Epithelial cell of esophagus (primary cell): ENCODE data around the gene SQOR.

Experiments
- DNase-seq: peaks from one replicate; pipeline ENCODE4 v3.0.0; 2010; ENCODE audit warnings: low read depth
- H3K4me3 ChIP-seq: 2 replicates; pipeline ENCODE4 v1.5.1; 2011; ENCODE audit warnings: mild to moderate bottlenecking, low read length, control low read depth
- TF ChIP-seq, protein P1 (sequence below): IDR thresholded peaks from 2 replicates; pipeline ENCODE4 v1.5.1; 2011; ENCODE audit warnings: low read depth, mild to moderate bottlenecking, low read length, control low read depth, inconsistent platforms; ENCODE audit not compliant: insufficient read depth; ENCODE audit errors: missing control alignments

Gene SQOR

DNA sequence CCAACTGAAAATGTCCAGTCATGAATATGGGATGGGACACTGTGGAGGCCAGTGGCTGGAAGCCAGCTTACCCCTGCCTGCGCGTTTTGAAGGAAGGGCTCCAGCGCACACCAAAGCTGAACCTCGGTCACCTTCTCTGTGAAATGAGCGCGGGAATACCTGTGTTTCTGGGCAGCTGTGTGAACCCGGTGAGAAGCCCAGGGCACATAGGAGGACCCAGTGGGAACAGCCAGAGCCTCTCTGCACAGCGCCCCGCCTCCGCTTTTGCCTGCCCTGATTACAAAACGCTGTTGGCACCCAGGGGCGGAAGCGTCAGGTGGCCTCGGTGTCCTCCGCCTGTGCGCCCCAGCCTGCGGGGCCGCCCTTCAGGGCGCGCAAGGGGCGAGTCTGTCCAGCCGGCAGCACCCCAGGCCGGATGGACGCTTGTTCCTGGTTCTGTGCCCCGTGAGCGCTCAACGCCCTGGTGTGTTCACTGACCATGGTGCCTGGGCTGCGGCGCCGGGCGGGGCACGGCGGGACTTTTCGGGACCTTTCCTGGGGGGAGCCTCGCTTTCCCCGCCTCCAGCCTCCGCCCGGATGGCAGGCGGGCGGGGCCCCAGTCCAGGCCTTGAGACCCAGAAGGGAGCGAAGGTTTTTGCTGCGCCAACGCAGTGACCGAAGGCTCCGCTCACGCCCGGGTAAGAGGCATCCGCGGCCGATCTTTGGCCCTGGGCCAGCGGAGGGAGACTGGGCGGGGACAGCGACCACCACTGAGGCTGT, at the start of gene SQOR:
Gene SQOR (plus strand): TSS at position 598 of the 759 bp plus-strand sequence. CDS start 23,895 bp downstream, outside the sequence.
- H3K4me3 ChIP-seq = peak within 1 kb of the TSS; percentile 86
- TF ChIP-seq, protein P1, sequence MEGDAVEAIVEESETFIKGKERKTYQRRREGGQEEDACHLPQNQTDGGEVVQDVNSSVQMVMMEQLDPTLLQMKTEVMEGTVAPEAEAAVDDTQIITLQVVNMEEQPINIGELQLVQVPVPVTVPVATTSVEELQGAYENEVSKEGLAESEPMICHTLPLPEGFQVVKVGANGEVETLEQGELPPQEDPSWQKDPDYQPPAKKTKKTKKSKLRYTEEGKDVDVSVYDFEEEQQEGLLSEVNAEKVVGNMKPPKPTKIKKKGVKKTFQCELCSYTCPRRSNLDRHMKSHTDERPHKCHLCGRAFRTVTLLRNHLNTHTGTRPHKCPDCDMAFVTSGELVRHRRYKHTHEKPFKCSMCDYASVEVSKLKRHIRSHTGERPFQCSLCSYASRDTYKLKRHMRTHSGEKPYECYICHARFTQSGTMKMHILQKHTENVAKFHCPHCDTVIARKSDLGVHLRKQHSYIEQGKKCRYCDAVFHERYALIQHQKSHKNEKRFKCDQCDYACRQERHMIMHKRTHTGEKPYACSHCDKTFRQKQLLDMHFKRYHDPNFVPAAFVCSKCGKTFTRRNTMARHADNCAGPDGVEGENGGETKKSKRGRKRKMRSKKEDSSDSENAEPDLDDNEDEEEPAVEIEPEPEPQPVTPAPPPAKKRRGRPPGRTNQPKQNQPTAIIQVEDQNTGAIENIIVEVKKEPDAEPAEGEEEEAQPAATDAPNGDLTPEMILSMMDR = no peak
- DNase-seq = peak; percentile 85

DNA sequence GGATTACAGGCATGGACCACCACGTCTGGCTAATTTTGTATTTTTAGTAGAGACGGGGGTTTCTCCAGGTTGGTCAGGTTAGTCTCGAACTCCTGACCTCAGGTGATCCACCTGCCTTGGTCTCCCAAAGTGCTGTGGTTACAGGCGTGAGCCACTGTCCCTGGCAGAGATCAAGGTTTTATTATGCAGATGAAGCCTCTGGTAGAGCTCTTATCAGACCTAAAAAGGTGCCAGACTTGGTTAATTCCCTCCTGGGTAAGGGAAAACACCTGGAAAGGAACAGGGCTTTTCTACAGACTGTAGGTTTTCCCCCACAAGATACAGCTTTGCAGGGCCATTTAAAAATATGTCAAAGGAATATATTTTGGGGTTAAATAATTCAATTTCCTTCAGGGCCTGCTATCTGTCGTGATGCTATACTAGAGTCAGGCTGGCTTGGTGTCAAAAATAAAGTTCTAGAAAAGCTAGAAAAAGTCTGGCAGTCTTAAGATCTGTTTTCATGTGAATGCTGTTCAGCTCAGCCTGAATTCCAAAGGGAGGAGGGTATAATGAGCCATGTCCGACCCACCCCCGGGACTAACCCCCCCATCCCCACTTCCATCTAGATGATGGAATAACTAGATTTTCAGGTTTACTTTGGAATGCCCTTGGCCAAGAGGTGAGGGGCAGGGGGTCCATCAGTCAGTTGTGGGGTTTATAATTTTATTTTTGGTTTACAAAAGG, 49.6 kb upstream of the SQOR start:
- TF ChIP-seq, protein P1 = no peak
- DNase-seq = no peak
- H3K4me3 ChIP-seq = no peak overlapping the region

DNA sequence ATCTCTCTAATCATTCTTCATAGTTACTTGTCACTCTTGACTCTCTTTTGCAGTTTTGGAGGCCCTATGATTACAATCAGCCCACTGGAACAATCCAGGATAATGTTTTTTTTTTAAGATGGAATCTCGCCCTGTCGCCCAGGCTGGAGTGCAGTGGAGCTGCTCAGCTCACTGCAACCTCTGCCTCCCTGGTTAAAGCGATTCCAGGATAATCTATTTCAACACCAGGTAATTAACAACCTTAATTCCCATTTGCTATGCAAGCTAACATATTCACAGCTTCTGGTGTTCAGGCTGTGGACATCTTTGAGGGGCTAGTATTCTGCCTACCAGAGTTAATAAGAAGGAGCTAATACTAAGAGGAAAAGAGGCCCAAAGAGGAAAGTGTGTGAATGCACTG, 48.7 kb upstream of the SQOR start:
- TF ChIP-seq, protein P1 = no peak
- H3K4me3 ChIP-seq = peak overlapping the region; percentile 94
- no peak for DNase-seq

DNA sequence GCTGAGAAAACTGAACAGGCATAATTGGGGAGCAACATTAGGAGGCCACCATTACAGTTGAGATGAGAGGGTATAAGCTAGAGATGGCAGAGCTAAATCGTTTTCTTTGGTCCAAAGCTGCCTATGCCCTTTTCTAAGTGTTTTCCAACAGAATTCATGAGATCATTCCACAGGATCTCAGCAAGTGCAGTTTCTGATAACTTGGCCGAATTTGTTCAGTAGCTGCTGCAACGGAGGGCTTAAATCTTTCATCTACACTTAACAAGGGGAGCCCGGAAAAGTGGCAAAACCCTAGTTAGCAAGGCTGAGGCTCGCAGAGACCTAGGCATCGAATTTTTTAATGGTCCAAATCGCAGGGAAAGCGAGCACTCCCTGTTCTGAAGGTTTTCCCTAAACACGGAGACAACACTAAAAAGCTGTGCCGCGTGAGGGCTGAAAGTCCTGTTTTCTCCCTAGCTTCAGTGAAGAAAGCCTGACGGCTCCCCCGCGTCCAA, 48.2 kb upstream of the SQOR start:
- DNase-seq = no peak
- TF ChIP-seq, protein P1 = no peak
- peak overlapping the region; percentile 94 for H3K4me3 ChIP-seq

DNA sequence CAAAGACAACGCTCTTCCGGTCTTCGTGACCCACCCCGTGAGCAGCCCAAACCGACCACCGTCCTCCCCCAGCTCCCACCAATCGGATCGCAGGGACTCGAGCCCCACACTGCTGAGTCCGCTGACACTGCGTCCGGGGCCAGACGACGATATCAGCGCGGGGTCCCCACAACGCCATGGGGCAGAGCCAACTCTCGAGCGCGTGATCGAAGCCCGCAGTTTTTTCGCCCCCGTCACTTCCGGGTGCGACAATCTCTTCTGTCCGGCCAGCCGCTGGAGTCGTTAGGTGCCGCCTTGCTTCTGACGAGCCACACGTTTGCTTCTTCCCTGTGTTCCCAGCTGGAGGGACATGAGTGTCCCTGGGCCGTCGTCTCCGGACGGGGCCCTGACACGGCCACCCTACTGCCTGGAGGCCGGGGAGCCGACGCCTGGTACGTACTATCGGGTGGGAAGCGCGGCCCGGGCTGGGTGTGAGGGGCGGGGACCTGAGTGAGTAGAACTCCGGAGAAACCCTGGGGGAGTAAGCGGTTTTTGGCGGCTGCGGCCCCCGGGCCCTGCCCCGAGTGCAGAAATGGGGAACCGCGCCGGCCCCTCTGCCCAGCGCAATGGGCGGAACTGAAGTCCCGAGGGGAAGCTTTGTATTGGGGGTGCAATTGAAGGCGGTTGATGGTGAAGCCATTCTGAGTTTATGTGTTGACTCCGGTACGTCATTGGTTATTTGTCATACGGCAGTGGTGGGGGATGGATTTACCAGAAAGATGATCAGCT, 47.5 kb upstream of the SQOR start, which contains the start of gene BLOC1S6:
Gene BLOC1S6 (plus strand): TSS at position 285 of the 768 bp plus-strand sequence. CDS start 65 bp downstream, at position 350.
- TF ChIP-seq, protein P1 = no peak
- DNase-seq = peak; percentile 88
- peak within 1 kb of the TSS; percentile 94 for H3K4me3 ChIP-seq

DNA sequence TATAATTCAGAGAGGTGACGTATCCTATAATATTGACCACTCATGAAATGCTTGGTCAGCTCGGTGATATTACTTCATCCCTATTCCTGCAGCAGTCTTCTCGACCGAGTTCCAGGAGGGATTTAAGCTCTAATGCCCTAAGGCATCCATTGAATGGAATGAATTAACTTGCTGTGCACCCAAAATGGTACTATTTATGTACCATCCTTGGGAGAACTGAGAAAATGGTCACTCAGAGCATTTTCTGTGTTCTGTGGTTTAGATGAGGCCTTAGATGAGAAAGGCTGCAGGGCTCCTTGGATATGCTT, 47.0 kb upstream of the SQOR start:
- peak overlapping the region; percentile 94 for H3K4me3 ChIP-seq
- TF ChIP-seq, protein P1 = no peak
- no peak for DNase-seq
